GM18517 (cell line): ENCODE results near the gene HOXD1.

ENCODE experiments used
- ATAC-seq: cut with Tn5 transposase; IDR thresholded peaks from one replicate; pipeline ENCODE4 v1.9.1; 2021; ENCODE audit warnings: mild to moderate bottlenecking, moderate library complexity; ENCODE audit not compliant: unreplicated experiment

HOXD1 gene

GRCh38 chr2:176234940-176235339, 46.5 kb downstream of the HOXD1 start:
- no peak for ATAC-seq

- ATAC-seq, result no peak
Observed at GRCh38 chr2:176237456-176237855, 49.0 kb downstream of the HOXD1 start.

GRCh38 chr2:176239031-176239430, 50.6 kb downstream of the HOXD1 start:
- ATAC-seq, result no peak

- ATAC-seq, result no peak
Observed at GRCh38 chr2:176240301-176240700, 51.8 kb downstream of the HOXD1 start.
